PC-9 (cell line): Measurements from ENCODE around the gene BUD13. TPM values are rescaled to one million over a fixed set of nuclear protein-coding genes. Genes with fewer than 3 reads are reported as not detected.

ENCODE experiments used
- BruUV-seq: library from RNA; stranded (reverse); fragments of 400-500 nt; replicated peaks from 2 replicates; lab custom pipeline; 2021; lab: Mats Ljungman, UMichigan
- CTCF ChIA-PET: fragments of 300-600 bp; sonication (Branson Sonifier 250); formaldehyde crosslinking; loops from one replicate; lab custom pipeline; 2022; ENCODE audit warnings: antibody characterized with exemption; lab: Charles Lee
- POLR2A ChIA-PET: fragments of 300-600 bp; sonication (Branson Sonifier 250); formaldehyde crosslinking; loops from one replicate; lab custom pipeline; 2022; ENCODE audit warnings: antibody characterized with exemption; ENCODE audit not compliant: unreplicated experiment; lab: Charles Lee
- DNase-seq, 2 experiments: peaks; one replicate each; pipeline versions ENCODE4 v3.0.0 to v3.0.0-alpha.2; 2015 to 2022; ENCODE audit warnings: mixed read lengths in 1 of 2
- H2AFZ ChIP-seq: fragments of 200-600 bp; sonication (generic); 2 replicates; pipeline ENCODE4 v1.8.1; 2017; ENCODE audit warnings: antibody characterized with exemption
- H3F3A ChIP-seq: fragments of 200-600 bp; sonication (generic); 2 replicates; pipeline ENCODE4 v1.8.1; 2017; ENCODE audit warnings: antibody characterized with exemption, mild to moderate bottlenecking, low read depth; ENCODE audit not compliant: insufficient read depth
- H3K27ac ChIP-seq: fragments of 200-600 bp; sonication (generic); 2 replicates; pipeline ENCODE4 v1.6.1; 2016; ENCODE audit warnings: mixed run types
- H3K27me3 ChIP-seq: fragments of 200-600 bp; sonication (generic); 2 replicates; pipeline ENCODE4 v1.6.1; 2016; ENCODE audit warnings: low read depth, mixed run types; ENCODE audit not compliant: insufficient read depth
- H3K36me3 ChIP-seq: fragments of 200-600 bp; sonication (generic); 2 replicates; pipeline ENCODE4 v1.6.1; 2016; ENCODE audit warnings: low read depth, mixed run types
- H3K4me1 ChIP-seq: fragments of 200-600 bp; sonication (generic); replicated peaks from 2 replicates; pipeline ENCODE4 v1.6.1; 2016; ENCODE audit warnings: mixed run types; ENCODE audit not compliant: insufficient read depth
- H3K4me2 ChIP-seq: fragments of 200-600 bp; sonication (generic); 2 replicates; pipeline ENCODE4 v1.6.1; 2017; ENCODE audit warnings: mixed run types
- H3K4me3 ChIP-seq: fragments of 200-600 bp; sonication (generic); 2 replicates; pipeline ENCODE4 v1.6.1; 2016; ENCODE audit warnings: mixed run types
- H3K79me2 ChIP-seq: fragments of 200-600 bp; sonication (generic); 2 replicates; pipeline ENCODE4 v1.6.1; 2017; ENCODE audit warnings: low read depth, mixed run types
- H3K9me2 ChIP-seq: fragments of 200-600 bp; sonication (generic); 2 replicates; pipeline ENCODE4 v1.8.1; 2017; ENCODE audit warnings: mild to moderate bottlenecking; ENCODE audit not compliant: insufficient read depth
- H3K9me3 ChIP-seq: fragments of 200-600 bp; sonication (generic); 2 replicates; pipeline ENCODE4 v1.8.1; 2016; ENCODE audit warnings: low read depth; ENCODE audit not compliant: insufficient read depth
- H4K20me1 ChIP-seq: fragments of 200-600 bp; sonication (generic); 2 replicates; pipeline ENCODE4 v1.8.1; 2017; ENCODE audit not compliant: insufficient read depth
- CTCF ChIP-seq: fragments of 200-600 bp; sonication (generic); conservative IDR thresholded peaks from 2 replicates; pipeline ENCODE4 v1.6.1; 2017; ENCODE audit warnings: mixed run types, antibody characterized with exemption, mild to moderate bottlenecking, moderate library complexity
- EZH2 ChIP-seq: fragments of 200-600 bp; sonication (generic); IDR thresholded peaks from 2 replicates; pipeline ENCODE4 v1.8.0; 2017; ENCODE audit warnings: antibody characterized with exemption, low read depth
- intact Hi-C: fragments of 100-400 bp; cut with micrococcal nuclease; formaldehyde crosslinking; loops from one replicate; pipeline ENCODE4 v1.10.0; 2022; ENCODE audit not compliant: unreplicated experiment
- total RNA-seq: library from RNA; stranded (reverse); gene quantifications from 2 replicates; pipeline ENCODE4 v1.2.3, GENCODE V29; 2021

The BUD13 gene
- total RNA-seq, 1 experiment from 2014 or later = 16.4 TPM

- no peak overlapping the region for H3K4me2 ChIP-seq
- TF ChIP-seq EZH2 (no peak), CTCF (peak; percentile 51; the same call in 1 of the 2 replicates)
- peaks cover 43% of the 10 kb centered on the region for H3K27me3 ChIP-seq
- CTCF ChIA-PET = no interaction called here
- no peak overlapping the region for H3K27ac ChIP-seq
- POLR2A ChIA-PET = no interaction called here
- H3F3A ChIP-seq = no peaks in the 10 kb centered on the region
- no peaks in the 10 kb centered on the region for H3K36me3 ChIP-seq
- 0 out of 2 replicates have a peak, but pooled peaks cover 3% of the 10 kb centered on the region for H4K20me1 ChIP-seq
- H3K4me3 ChIP-seq = no peak overlapping the region
- H3K9me2 ChIP-seq = no peaks in the 10 kb centered on the region
- H3K9me3 ChIP-seq = no peaks in the 10 kb centered on the region
- H2AFZ ChIP-seq = no peak overlapping the region
- no TSS peak for BruUV-seq
- no peak for DNase-seq
- intact Hi-C loops = loop anchor here (2.0 to 5.0 kb wide), 2 partner anchors 374 to 494 kb away; no protein-coding TSS in a partner anchor
- H3K79me2 ChIP-seq = no peaks in the 10 kb centered on the region
- H3K4me1 ChIP-seq = no peaks in the 10 kb centered on the region
These were observed 39.6 kb downstream of the BUD13 start for GRCh38 chr11:116733043-116733755.

GRCh38 chr11:116732271-116733042 is 40.3 kb downstream of the BUD13 start:
- H3K9me2 ChIP-seq = no peaks in the 10 kb centered on the region
- peaks cover 49% of the 10 kb centered on the region for H3K27me3 ChIP-seq
- 0 out of 2 replicates have a peak, but pooled peaks cover 3% of the 10 kb centered on the region for H4K20me1 ChIP-seq
- no peak overlapping the region for H3K4me3 ChIP-seq
- no peak overlapping the region for H3K4me2 ChIP-seq
- H3K4me1 ChIP-seq = no peaks in the 10 kb centered on the region
- H3K9me3 ChIP-seq = no peaks in the 10 kb centered on the region
- ChIA-PET POLR2A (no interaction called here), CTCF (interaction anchor here (0.5 to 0.8 kb wide), 2 partner anchors 16 to 374 kb away, joined by 4 to 7 read pairs; no protein-coding TSS in a partner anchor)
- H3F3A ChIP-seq = no peaks in the 10 kb centered on the region
- TF ChIP-seq CTCF (peak; percentile 89), EZH2 (no peak)
- H3K36me3 ChIP-seq = no peaks in the 10 kb centered on the region
- DNase-seq = peak in 1 of 2 experiments; percentile 45
- no peak overlapping the region for H3K27ac ChIP-seq
- no peaks in the 10 kb centered on the region for H3K79me2 ChIP-seq
- intact Hi-C loops = loop anchor here (2.0 to 5.0 kb wide), 2 partner anchors 375 to 494 kb away; no protein-coding TSS in a partner anchor
- BruUV-seq = no TSS peak
- no peak overlapping the region for H2AFZ ChIP-seq

- no peaks in the 10 kb centered on the region for H3K9me2 ChIP-seq
- intact Hi-C loops = loop anchor here (2.0 to 5.0 kb wide), 2 partner anchors 375 to 495 kb away; no protein-coding TSS in a partner anchor
- peaks cover 55% of the 10 kb centered on the region for H3K27me3 ChIP-seq
- ChIA-PET POLR2A (no interaction called here), CTCF (interaction anchor here (0.8 kb wide), 1 partner anchor 374 kb away, joined by 7 read pairs; no protein-coding TSS in a partner anchor)
- H3K4me3 ChIP-seq = no peak overlapping the region
- no peaks in the 10 kb centered on the region for H3K36me3 ChIP-seq
- no peaks in the 10 kb centered on the region for H3F3A ChIP-seq
- TF ChIP-seq EZH2 = no peak
- TF ChIP-seq CTCF = no peak
- no peaks in the 10 kb centered on the region for H3K79me2 ChIP-seq
- no TSS peak for BruUV-seq
- H3K4me1 ChIP-seq = no peaks in the 10 kb centered on the region
- no peak overlapping the region for H3K27ac ChIP-seq
- H3K9me3 ChIP-seq = no peaks in the 10 kb centered on the region
- no peak overlapping the region for H2AFZ ChIP-seq
- DNase-seq = no peak
- no peak overlapping the region for H3K4me2 ChIP-seq
- H4K20me1 ChIP-seq = 0 out of 2 replicates have a peak, but pooled peaks cover 3% of the 10 kb centered on the region
These were observed 41.0 kb downstream of the BUD13 start for GRCh38 chr11:116731821-116732220.
